Activated CD4-positive, alpha-beta T cell treated with anti-CD3 and anti-CD28 coated beads, Interleukin-2, amount 50 U/mL, for 1 hour (primary cell): Measurements from ENCODE around the gene NFX1.
A peak's percentile ranks its signal among the peaks of the same experiment; 100 is the strongest.
"Not testable (repeated sequence)": the region's sequence is repeated elsewhere in the genome, so short reads cannot be mapped to it uniquely, and the experiment has no call there.

Source experiments
- DNase-seq: peaks from one replicate; pipeline ENCODE4 v3.0.0-alpha.2; 2020

Gene NFX1

DNA sequence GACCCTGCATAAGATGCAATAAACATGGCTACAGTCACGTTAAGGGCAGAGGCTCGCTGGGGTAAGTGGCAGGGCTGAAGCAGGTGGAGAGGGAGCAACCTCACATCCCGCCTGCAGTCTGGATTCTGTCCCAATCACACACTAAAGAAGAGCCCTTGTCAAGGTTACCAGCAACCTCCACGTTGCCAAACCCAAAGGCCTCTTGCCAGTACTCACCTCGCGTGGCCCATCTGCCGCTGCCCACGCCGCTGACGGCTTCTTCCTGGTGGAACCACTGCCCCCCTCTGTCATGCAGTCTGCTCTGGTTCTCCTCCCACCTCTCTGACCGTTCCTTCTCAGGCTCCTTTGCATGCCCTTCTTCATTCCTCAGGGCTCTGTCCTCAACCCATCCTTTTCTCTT is 103.3 kb downstream of the NFX1 start:
- DNase-seq, result no peak

DNA sequence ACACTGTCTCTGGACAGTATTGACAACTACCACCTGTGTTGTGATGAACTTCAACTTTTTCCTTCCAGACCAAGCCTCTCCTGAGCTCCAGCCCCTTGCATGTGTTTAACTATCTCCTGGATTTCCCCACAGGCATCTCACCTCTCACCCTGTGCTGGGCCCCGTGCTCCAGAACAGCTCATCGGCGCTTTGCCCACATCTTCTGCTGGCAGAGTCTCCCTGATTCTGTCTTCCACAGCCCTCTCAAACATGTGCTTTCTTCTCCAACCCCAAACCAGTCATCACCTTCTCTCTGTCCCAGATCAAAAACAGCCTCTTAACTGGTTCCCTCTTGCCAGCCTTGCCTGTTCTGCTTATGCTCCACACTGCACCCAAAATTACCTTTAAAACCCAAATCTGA is 103.7 kb downstream of the NFX1 start:
- not testable (repeated sequence) for DNase-seq

DNA sequence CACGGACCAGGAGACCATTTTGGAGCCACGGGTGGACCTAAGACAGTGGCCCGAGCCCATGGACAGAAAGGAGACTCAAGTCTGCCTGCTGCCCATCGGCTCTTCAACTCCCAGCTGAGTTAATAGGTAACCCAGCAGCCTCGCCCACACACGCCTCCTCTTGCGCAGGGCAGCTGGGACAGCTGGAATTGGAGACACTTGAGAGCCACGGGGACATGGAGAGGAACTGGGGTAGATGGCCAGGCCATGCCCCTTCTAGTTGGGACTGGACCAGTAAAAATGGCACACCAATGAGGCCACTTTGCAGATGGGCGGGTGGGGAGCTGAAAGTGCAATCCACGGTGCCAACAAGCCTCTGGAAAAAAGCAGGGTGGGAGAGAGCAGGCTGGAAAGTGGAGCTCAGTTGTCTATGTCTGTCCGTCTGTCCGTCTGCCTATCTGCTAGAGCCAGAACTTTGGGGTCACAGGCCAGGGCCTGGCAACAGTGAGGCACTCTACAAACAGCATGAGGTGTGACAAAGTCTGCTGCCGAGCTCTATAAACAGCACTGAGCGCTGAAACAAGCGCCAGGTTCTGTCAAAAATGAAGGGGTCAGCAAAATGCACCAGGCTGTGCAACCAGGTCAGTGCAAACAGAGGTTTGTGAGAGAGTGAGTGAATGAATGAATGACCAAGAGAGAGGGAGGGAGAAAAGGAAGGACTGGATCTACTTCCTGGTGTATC is 105.0 kb downstream of the NFX1 start:
- DNase-seq, result not testable (repeated sequence)

DNA sequence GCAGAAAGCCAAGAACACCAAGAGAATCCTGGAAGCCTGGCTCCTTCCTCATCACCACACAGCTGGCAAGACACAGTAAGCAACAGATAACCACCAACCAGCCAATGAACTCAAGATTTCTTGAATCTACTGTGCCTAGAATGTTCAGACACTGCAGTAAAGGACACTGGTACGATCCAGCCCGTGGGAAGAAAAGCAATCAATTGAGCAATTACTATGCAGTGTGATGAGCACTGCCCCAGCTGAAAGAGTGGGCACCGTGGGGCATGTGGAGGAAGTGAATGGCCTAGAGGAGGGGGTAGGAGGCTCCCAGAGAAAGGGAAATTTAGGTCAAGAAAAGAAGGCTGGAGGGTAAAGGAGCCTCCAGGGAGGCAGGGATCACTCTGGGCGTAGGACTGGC is 107.5 kb downstream of the NFX1 start:
- not testable (repeated sequence) for DNase-seq

DNA sequence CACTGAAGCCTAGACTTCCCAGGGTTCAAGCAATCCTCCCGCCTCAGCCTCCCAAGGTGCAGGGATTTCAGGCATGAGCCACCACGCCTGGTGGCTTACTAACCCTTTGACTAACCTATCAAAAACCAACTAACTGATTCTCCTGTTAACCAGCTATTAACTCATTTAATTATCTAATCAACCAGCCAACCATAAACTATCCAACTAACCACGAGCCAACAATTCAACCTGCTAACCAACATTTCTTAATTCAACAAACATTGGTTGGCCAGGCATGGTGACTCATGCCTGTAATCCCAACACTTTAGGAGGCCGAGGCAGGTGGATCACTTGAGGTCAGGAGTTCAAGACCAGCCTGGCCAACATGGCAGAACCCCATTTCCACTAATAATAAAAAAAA is 108.7 kb downstream of the NFX1 start:
- DNase-seq, result not testable (repeated sequence)

DNA sequence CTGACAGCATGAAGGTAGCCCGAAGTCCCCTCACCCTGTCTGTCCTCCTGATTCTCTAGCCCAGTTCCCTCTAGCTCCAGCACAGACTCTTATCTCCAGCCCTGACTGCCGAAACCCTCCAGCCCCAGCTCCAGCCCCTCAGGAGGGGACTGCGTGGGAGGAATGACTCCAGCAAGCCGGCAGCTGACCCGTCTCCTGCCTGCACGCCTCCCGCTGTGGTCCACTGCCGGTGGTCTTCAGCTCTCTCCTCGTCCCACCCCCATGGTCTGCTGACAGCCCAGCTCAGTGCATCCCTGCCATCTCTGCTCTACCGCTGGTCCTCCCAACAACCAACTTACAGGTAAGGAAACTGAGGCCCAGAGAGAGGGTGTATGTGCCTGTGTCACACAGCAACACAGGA is 111.5 kb downstream of the NFX1 start:
- DNase-seq, result not testable (repeated sequence)

DNA sequence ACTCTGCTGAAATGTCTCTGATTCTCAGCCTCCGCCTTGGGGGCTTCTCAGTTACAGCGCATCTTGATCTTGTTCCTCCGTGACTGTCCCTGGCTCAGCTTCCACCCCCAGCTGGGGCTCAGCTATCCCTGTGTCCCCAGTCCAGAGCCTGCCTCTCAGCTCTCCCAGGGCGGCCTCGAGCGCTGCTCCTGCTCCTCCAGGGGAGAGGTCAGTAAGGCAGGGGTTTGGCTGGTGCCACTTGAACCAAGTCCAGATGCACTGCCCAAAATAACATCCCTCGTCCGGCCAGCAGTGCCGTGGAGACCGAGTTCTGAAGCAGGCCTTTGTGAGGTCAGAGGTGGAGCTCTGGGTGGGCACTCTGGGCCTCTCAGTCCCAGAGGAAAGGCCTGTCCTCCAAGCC is 112.1 kb downstream of the NFX1 start, which contains the start of gene AQP7:
Gene AQP7 (minus strand): TSS at position 198 of the 400 bp plus-strand sequence. CDS start 1,306 bp downstream, outside the sequence.
- DNase-seq, result not testable (repeated sequence)

DNA sequence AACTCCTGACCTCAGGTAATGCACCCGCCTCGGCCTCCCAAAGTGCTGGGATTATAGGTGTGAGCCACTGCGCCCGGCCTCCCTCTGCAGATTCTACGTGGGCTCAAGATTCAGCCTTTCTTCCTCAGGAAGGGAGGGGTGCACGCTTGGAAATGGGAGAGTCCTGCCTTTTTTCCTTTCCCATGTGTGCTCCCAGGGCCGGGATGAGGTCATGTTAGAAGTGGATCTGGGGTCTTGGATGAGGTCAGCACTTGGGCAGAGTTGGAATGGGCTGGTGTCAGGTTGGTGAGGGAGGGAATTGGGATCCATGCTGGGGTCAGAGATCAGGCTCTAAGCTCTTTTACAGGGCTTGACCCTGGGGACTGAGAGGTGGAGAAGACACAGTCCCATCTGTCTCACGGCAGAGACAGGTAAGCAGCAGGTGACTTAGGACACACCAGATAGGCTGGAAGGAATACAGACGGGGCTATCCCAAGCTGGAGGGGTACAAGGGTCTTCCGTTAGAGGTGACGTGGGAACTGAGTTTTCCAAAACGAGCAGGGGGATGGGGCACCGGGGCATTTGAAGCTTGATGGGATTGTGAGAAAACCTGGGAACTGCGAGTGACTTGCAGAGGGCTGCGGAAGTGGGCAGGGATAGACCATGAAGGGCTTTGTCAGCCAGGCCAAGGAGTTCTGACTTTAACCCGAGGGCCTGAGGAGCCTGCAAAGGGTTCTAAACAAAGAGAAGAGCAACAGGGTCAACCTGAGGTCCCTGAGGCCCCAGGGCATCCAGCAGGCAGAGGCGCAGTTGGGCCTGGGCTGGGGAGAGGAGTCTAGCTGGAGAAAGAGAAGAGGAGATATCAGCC is 113.8 kb downstream of the NFX1 start:
- no peak for DNase-seq

DNA sequence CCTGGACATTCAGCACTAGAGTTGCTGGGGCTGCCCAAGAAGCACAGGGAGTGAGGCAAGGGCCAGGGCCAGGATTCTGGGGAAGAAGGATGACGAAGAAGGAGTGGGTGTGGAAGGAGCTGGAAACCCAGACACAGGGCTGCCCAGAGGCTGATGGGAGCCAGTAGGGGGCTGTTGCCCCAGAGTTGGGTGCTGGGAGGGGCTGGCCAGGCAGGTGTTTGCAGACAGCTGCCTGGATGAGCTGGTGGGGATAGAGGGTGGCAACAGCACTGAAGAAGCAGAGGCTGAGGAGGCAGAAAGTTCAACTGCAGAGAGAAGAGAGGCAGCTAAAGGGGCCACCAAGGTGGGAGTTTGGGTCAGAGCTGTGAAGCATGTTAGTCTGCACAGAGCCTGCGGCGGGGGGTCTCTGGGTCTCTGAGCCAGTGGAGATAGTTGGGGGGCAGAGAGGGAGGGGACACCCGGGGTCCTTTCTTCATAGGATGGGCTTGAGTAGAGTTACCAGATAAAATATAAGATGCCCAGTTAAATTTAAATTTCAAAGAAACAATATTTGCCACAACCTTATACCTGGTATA is 114.6 kb downstream of the NFX1 start:
- DNase-seq, result no peak

DNA sequence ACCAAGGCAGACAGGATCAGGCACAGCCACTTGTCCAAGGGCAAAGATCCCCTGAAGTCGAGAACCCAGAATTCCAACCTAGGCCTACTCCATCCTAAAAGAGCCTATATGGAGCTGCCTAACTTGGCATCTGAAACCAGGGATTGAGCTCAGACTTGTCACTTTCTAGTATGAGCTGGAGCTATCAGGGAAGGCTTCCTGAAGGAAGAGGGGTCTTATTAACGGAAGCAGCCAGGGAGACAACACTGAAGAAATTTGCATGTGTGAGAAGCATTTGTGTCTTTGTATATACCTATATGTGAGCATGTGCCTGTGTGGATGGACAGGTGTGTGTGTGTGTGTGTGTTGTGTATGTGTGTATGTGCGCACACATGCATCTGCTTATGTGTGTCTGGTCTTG is 116.7 kb downstream of the NFX1 start:
- no peak for DNase-seq

DNA sequence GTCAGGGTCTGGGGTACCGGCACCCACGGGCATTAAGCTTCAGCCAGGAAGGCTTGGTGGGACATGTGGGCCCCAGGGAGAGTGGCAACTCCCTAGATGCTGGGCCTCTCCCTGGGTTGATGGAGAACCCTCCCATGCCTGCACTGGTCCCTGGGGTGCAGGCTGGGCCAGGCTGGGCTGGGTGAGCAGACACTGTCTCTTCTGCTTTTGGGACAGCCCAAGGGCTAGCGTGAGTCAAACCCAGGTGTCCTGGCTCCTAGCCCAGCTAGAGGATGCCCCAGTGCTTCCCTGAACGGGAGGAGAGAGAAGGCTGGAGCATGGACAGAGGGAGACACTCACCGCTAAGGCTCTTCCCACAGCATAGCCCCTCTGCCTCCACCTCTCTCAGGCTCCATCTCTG is 117.8 kb downstream of the NFX1 start:
- no peak for DNase-seq

DNA sequence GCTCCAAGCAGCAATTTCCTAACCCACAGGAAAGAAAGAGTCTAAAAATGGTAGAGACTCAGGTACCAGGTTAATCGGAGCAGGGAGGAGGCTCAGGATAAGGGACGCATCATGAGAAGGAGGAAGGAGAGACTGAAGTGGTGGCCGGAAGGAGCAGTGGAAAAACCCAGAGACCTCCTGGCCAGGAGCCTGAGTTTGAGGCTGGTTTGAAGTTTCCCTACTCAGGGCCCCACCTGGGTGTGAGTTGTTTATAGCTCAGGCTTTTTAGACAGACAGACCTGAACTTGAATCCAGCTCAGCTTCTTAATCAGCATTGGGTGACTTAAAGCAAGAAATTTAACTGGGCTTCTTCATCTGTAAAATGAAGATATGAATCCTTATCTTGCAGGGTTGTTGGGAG is 124.0 kb downstream of the NFX1 start:
- DNase-seq, result no peak

DNA sequence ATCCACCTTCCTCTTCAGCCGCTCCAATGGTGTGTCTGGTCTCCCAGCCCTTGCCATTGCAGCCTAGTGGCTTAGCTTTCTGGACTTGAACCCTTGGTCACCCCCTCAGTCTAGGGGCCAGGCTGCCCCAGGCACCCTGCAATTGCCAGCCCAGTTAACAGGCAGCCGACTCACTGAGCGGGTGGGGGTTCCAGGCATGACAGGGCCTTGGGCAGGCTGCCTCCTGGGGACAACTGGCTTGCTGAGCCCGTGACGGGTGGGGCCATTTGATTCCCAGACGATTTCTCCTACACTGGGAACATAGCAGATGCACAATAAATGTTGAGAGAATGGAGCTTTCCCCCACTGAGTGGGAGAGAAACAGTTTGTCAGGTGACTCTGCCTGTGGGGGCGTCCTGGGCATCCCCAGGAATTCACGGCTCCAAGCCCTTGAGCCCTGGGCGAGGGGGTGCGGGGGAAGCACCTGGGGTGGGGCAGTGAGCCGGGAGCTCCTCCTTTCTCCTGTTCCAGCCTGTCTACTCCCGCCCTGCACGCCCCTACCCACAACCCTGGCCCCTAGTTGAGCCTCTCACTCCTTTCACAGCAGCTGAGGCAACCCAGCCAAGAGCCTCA is 124.7 kb downstream of the NFX1 start:
- no peak for DNase-seq

DNA sequence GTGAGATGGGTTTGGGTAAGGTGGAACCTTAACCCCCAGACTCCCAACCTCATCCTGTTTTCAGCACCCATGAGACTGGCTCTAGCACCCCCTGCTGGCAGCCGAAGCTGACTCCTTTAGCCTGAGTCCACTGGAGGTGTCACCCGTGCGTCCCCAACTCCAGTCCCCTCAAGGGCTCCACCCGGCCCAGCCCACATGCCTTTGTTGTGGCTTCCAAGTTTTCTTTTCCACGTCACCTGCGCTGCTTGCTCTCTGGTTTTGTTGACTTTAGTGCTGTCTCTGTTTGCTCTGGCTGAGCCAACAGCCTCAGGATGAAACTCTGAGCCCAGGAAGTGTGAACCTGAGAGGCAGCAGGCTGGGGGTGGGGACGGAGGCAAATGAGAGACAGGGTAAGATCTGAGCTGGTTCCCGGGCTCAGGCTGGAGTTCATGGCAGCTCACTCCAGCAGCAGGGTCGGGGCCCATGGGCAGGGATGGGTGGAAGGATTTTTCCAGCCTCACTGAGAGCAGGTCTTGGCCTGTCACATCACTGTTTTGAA is 125.3 kb downstream of the NFX1 start:
- peak; percentile 98 for DNase-seq

DNA sequence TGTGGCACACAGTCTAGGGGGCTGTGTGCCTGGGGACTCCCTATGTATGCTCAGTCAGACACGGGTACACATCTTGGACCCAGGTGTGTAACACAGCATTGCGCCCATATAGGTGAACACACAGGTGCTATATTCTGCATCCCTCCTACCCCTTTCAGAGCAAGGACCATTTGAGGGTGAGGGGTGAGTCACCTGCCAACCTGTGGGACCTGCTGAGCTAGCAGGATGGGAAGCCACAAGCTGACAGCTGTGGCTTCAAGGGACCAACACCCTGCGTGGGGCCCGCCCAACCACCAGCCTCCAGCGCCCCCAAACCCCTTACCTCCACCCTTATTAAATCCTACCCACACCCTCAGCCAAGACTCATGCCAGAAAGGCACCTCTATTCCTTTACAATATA is 126.7 kb downstream of the NFX1 start:
- peak; percentile 46 for DNase-seq

DNA sequence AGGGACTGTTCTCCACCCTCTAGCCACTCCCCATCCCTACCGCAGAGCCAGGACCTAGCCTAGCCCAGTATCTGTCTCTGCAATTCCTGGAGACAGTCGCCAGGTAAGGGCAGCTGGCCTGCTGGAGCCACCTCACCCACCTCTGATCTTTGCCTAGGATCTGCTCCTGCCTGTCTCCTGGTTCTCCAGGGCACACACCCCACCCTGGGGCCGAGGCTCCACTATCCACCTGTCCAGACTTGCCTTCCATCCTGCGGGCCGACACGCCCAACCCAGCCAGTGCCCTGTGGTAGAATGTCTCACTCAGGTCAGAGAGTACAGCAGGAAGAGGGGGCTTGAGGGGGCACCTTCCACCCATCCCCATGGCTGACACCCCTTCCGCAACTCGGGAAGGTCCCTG is 127.8 kb downstream of the NFX1 start:
- DNase-seq, result no peak

DNA sequence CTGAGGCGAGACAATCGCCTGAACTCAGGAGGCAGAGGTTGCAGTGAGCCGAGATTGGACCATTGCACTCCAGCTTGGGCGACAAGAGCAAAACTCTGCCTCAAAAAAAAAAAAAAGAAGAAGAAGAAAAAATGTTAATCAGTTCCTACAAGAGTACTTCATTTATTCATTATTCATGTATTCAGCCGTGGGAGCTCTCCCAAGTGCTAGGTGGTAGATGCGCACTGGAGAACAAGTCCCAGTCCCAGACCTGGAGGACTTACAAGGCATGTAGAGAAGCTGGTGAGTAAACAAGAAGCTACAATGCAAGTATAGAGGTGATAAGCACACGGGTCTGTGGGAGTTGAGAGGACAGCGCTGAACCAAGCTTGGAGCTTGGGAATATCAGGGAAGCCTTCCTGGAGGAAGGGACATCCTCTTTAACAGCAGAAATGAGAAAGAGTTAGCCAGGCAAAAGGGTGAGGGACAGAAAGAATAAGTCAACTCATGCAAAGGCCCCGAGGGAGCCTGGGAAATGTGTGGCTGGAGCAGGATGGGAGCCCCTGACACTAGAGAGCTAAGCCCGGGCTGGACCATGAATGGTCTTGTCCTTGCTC is 129.5 kb downstream of the NFX1 start:
- no peak for DNase-seq
